ENCODE results near the gene RMND5A.

RMND5A gene

GRCh38 chr2:86750240-86750839 lies 30.2 kb downstream of the RMND5A start:
- H3K79me2 ChIP-seq (ENCODE audit: insufficient read depth, low read length) = peaks cover 47% of the 10 kb centered on the region
- no peak overlapping the region for H3K27ac ChIP-seq (ENCODE audit: low read depth, low read length)
- H4K20me1 ChIP-seq (ENCODE audit: low read depth, low read length) = no peaks in the 10 kb centered on the region
- no peak overlapping the region for H3K4me3 ChIP-seq (ENCODE audit: insufficient read depth, low read length, poor library complexity, severe bottlenecking)
- no peak overlapping the region for H3K4me2 ChIP-seq (ENCODE audit: low read depth, low read length, poor library complexity, severe bottlenecking)
- no peak for TF ChIP-seq EZH2phosphoT487 (conservative IDR thresholded peaks at IDR 0.05; ENCODE audit: low read length)
- TF ChIP-seq CTCF (IDR thresholded peaks at IDR 0.05; ENCODE audit: insufficient read depth, low read length, poor library complexity, severe bottlenecking) = no peak
- no peak overlapping the region for H3K9ac ChIP-seq (ENCODE audit: low read length)
- H3F3A ChIP-seq (ENCODE audit: insufficient read depth) = no peaks in the 10 kb centered on the region
- H2AFZ ChIP-seq (ENCODE audit: low read depth, low read length, severe bottlenecking) = no peak overlapping the region
- H3K9me2 ChIP-seq (replicated peaks; ENCODE audit: insufficient read depth, low read length) = no peaks in the 10 kb centered on the region
- peaks cover 18% of the 10 kb centered on the region; the same call in 1 of the 2 replicates for H3K9me3 ChIP-seq (ENCODE audit: insufficient read depth, low read length)
- peaks cover 46% of the 10 kb centered on the region for H3K36me3 ChIP-seq (ENCODE audit: low read length)
- no peaks in the 10 kb centered on the region for H3K27me3 ChIP-seq (ENCODE audit: low read length)

DNA sequence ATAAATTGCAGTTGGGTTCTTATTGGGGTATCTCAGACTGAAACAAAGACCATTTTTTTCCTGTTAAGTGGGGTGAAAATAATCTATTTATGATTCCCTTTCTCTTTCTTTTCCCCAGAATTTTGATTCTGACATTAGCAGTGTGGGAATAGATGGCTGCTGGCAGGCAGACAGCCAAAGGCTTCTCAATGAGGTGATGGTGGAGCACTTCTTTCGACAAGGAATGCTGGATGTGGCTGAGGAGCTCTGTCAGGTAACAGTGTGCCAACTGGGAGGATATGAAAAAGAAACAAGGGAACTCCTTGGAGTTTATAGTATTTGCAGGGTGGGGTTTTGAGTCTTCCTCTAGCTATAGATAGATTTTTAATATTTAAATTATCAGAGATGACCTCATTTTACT lies 31.7 kb downstream of the RMND5A start:
- Histone ChIP-seq H3K27me3 (ENCODE audit: low read length) (no peaks in the 10 kb centered on the region), H3K4me2 (ENCODE audit: low read depth, low read length, poor library complexity, severe bottlenecking) (no peak overlapping the region), H4K20me1 (ENCODE audit: low read depth, low read length) (no peaks in the 10 kb centered on the region), H3K4me3 (ENCODE audit: insufficient read depth, low read length, poor library complexity, severe bottlenecking) (no peak overlapping the region), H3K36me3 (ENCODE audit: low read length) (peaks cover 42% of the 10 kb centered on the region), H3F3A (ENCODE audit: insufficient read depth) (no peaks in the 10 kb centered on the region), H3K27ac (ENCODE audit: low read depth, low read length) (no peak overlapping the region), H3K9ac (ENCODE audit: low read length) (no peak overlapping the region), H3K9me3 (ENCODE audit: insufficient read depth, low read length) (peaks cover 18% of the 10 kb centered on the region; the same call in 1 of the 2 replicates), H3K9me2 (replicated peaks; ENCODE audit: insufficient read depth, low read length) (no peaks in the 10 kb centered on the region), H2AFZ (ENCODE audit: low read depth, low read length, severe bottlenecking) (no peak overlapping the region), H3K79me2 (ENCODE audit: insufficient read depth, low read length) (peaks cover 42% of the 10 kb centered on the region)
- TF ChIP-seq EZH2phosphoT487 (conservative IDR thresholded peaks at IDR 0.05; ENCODE audit: low read length) (no peak), CTCF (IDR thresholded peaks at IDR 0.05; ENCODE audit: insufficient read depth, low read length, poor library complexity, severe bottlenecking) (no peak)

- Histone ChIP-seq H3F3A (ENCODE audit: insufficient read depth) (no peaks in the 10 kb centered on the region), H3K9me2 (replicated peaks; ENCODE audit: insufficient read depth, low read length) (no peaks in the 10 kb centered on the region), H3K27ac (ENCODE audit: low read depth, low read length) (no peak overlapping the region), H3K4me3 (ENCODE audit: insufficient read depth, low read length, poor library complexity, severe bottlenecking) (no peak overlapping the region), H4K20me1 (ENCODE audit: low read depth, low read length) (no peaks in the 10 kb centered on the region), H3K9me3 (ENCODE audit: insufficient read depth, low read length) (peaks cover 18% of the 10 kb centered on the region; the same call in 1 of the 2 replicates), H3K36me3 (ENCODE audit: low read length) (peaks cover 42% of the 10 kb centered on the region), H3K27me3 (ENCODE audit: low read length) (no peaks in the 10 kb centered on the region), H2AFZ (ENCODE audit: low read depth, low read length, severe bottlenecking) (no peak overlapping the region), H3K4me2 (ENCODE audit: low read depth, low read length, poor library complexity, severe bottlenecking) (no peak overlapping the region), H3K79me2 (ENCODE audit: insufficient read depth, low read length) (peaks cover 31% of the 10 kb centered on the region), H3K9ac (ENCODE audit: low read length) (no peak overlapping the region)
- no peak for TF ChIP-seq CTCF (IDR thresholded peaks at IDR 0.05; ENCODE audit: insufficient read depth, low read length, poor library complexity, severe bottlenecking)
- TF ChIP-seq EZH2phosphoT487 (conservative IDR thresholded peaks at IDR 0.05; ENCODE audit: low read length) = no peak
Observed at GRCh38 chr2:86752934-86753333, 32.8 kb downstream of the RMND5A start.

Measured in SU-DHL-6 (cell line).